Uterus (tissue), 2 donors: ENCODE results near the gene PRR20B.

Experiments
- POLR2A ChIP-seq, 2 donors: fragments of 450-650 bp; IDR thresholded peaks; one replicate each; pipeline ENCODE4 v1.6.1; 2016; ENCODE audit warnings: antibody characterized with exemption in 2 of 2, mild to moderate bottlenecking in 1 of 2, moderate library complexity in 1 of 2
- TF ChIP-seq, protein P1 (sequence below), 4 experiments: fragments of 200-600 bp in 2 of 4; fragments of 450-650 bp in 2 of 4; sonication (generic) in 2 of 4; IDR thresholded peaks; one replicate each; pipeline ENCODE4 v1.5.1; 2016 to 2019; ENCODE audit warnings: antibody characterized with exemption in 4 of 4, mild to moderate bottlenecking in 2 of 4, moderate library complexity in 1 of 4

DNA sequence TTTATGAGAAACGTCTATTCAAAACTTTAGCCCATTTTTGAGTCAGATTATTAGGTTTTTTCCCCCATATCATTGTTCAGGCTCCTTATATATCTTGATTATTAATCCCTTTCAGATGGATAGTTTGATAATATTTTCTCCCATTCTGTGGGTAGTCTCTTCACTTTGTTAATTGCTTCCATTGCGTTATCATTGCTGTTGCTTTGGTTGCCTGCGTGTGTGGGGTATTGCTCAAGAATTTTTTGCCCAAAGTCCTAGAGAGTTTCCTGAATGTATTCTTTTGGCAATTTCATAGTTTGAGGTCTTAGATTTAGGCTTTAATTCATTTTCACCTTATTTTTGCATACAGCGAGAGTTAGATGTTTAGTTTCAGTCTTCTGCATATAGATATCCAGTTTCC lies 32.3 kb upstream of the PRR20B start:
- TF ChIP-seq, protein P1, sequence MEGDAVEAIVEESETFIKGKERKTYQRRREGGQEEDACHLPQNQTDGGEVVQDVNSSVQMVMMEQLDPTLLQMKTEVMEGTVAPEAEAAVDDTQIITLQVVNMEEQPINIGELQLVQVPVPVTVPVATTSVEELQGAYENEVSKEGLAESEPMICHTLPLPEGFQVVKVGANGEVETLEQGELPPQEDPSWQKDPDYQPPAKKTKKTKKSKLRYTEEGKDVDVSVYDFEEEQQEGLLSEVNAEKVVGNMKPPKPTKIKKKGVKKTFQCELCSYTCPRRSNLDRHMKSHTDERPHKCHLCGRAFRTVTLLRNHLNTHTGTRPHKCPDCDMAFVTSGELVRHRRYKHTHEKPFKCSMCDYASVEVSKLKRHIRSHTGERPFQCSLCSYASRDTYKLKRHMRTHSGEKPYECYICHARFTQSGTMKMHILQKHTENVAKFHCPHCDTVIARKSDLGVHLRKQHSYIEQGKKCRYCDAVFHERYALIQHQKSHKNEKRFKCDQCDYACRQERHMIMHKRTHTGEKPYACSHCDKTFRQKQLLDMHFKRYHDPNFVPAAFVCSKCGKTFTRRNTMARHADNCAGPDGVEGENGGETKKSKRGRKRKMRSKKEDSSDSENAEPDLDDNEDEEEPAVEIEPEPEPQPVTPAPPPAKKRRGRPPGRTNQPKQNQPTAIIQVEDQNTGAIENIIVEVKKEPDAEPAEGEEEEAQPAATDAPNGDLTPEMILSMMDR (IDR thresholded peaks at IDR 0.05) = no peak
- TF ChIP-seq POLR2A (IDR thresholded peaks at IDR 0.05) = no peak
